H9 (cell line): ENCODE measurements around the gene KIF26A. TPM values are rescaled to one million over a fixed set of nuclear protein-coding genes. Genes with fewer than 3 reads are reported as not detected.
A peak's percentile ranks its signal among the peaks of the same experiment; 100 is the strongest.

ENCODE experiments used
- DNase-seq: peaks from one replicate; pipeline ENCODE4 v3.0.0-alpha.2; 2017
- H2AFZ ChIP-seq: one replicate; pipeline ENCODE4 v1.6.1; 2013; ENCODE audit warnings: mild to moderate bottlenecking, low read length, control low read depth, moderate library complexity
- H2AK5ac ChIP-seq: 2 replicates; pipeline ENCODE4 v1.6.1; 2013; ENCODE audit warnings: low read length, control low read depth, mixed read lengths; ENCODE audit not compliant: insufficient read length
- H2BK120ac ChIP-seq: one replicate; pipeline ENCODE4 v1.6.1; 2013; ENCODE audit warnings: low read depth, mild to moderate bottlenecking, low read length, control low read depth, inconsistent platforms; ENCODE audit not compliant: poor library complexity, severe bottlenecking
- H2BK12ac ChIP-seq: 2 replicates; pipeline ENCODE4 v1.6.1; 2013; ENCODE audit warnings: low read length, control low read depth, mixed read lengths, low read depth; ENCODE audit not compliant: insufficient read length
- H2BK15ac ChIP-seq: 2 replicates; pipeline ENCODE4 v1.6.1; 2013; ENCODE audit warnings: low read depth, low read length, control low read depth
- H2BK20ac ChIP-seq: one replicate; pipeline ENCODE4 v1.6.1; 2013; ENCODE audit warnings: low read depth, mild to moderate bottlenecking, low read length, control low read depth, inconsistent platforms; ENCODE audit not compliant: poor library complexity, severe bottlenecking
- H2BK5ac ChIP-seq: 2 replicates; pipeline ENCODE4 v1.6.1; 2013; ENCODE audit warnings: low read length, control low read depth, mixed read lengths; ENCODE audit not compliant: insufficient read length
- H3K14ac ChIP-seq: 2 replicates; pipeline ENCODE4 v1.6.1; 2013; ENCODE audit warnings: low read length, control low read depth; ENCODE audit not compliant: insufficient read depth
- H3K18ac ChIP-seq: 2 replicates; pipeline ENCODE4 v1.6.1; 2013; ENCODE audit warnings: low read depth, mild to moderate bottlenecking, mixed read lengths, low read length, control low read depth; ENCODE audit not compliant: insufficient read length
- H3K23ac ChIP-seq: 2 replicates; pipeline ENCODE4 v1.6.1; 2013; ENCODE audit warnings: low read length, control low read depth, mixed read lengths, low read depth; ENCODE audit not compliant: insufficient read length
- H3K23me2 ChIP-seq: 2 replicates; pipeline ENCODE4 v1.6.1; 2013; ENCODE audit warnings: low read depth, mild to moderate bottlenecking, mixed read lengths, low read length, control low read depth; ENCODE audit not compliant: insufficient read length, poor library complexity, severe bottlenecking
- H3K27ac ChIP-seq: 2 replicates; pipeline ENCODE4 v1.5.1; 2013; ENCODE audit warnings: low read length, control low read depth, mixed read lengths, low read depth; ENCODE audit not compliant: insufficient read length
- H3K27me3 ChIP-seq: 2 replicates; pipeline ENCODE4 v1.6.1; 2013; ENCODE audit warnings: low read length, control low read depth, inconsistent platforms; ENCODE audit not compliant: insufficient read depth
- H3K4ac ChIP-seq: 2 replicates; pipeline ENCODE4 v1.6.1; 2013; ENCODE audit warnings: low read depth, mild to moderate bottlenecking, control low read depth, inconsistent platforms, low read length, moderate library complexity
- H3K4me1 ChIP-seq: 2 replicates; pipeline ENCODE4 v1.6.1; 2013; ENCODE audit warnings: low read length, control low read depth, inconsistent platforms; ENCODE audit not compliant: insufficient read depth
- H3K4me2 ChIP-seq: 2 replicates; pipeline ENCODE4 v1.6.1; 2013; ENCODE audit warnings: low read length, control low read depth, mixed read lengths; ENCODE audit not compliant: insufficient read length, insufficient read depth
- H3K56ac ChIP-seq: 2 replicates; pipeline ENCODE4 v1.6.1; 2013; ENCODE audit warnings: low read depth, mild to moderate bottlenecking, mixed read lengths, low read length, control low read depth; ENCODE audit not compliant: insufficient read length
- H3K79me1 ChIP-seq: 2 replicates; pipeline ENCODE4 v1.6.1; 2013; ENCODE audit warnings: low read depth, mild to moderate bottlenecking, moderate library complexity, low read length, control low read depth, inconsistent platforms; ENCODE audit not compliant: insufficient read depth, poor library complexity, severe bottlenecking
- H3K79me2 ChIP-seq: 2 replicates; pipeline ENCODE4 v1.6.1; 2013; ENCODE audit warnings: low read length, control low read depth, inconsistent platforms; ENCODE audit not compliant: insufficient read depth
- H3K9ac ChIP-seq: 2 replicates; pipeline ENCODE4 v1.6.1; 2013; ENCODE audit warnings: low read length, control low read depth, mixed read lengths; ENCODE audit not compliant: insufficient read length; ENCODE audit errors: extremely low read depth
- H3K9me3 ChIP-seq: one replicate; pipeline ENCODE4 v1.6.1; 2013; ENCODE audit warnings: low read depth, low read length, inconsistent platforms; ENCODE audit not compliant: control insufficient read depth
- H3T11ph ChIP-seq: one replicate; pipeline ENCODE4 v1.6.1; 2013; ENCODE audit warnings: mild to moderate bottlenecking, low read length, control low read depth, inconsistent platforms
- H4K20me1 ChIP-seq: one replicate; pipeline ENCODE4 v1.6.1; 2013; ENCODE audit not compliant: control insufficient read depth, insufficient read length, insufficient read depth
- H4K5ac ChIP-seq: 2 replicates; pipeline ENCODE4 v1.6.1; 2013; ENCODE audit warnings: low read depth, mild to moderate bottlenecking, mixed read lengths, low read length, control low read depth; ENCODE audit not compliant: insufficient read length
- H4K8ac ChIP-seq: replicated peaks from 2 replicates; pipeline ENCODE4 v1.6.1; 2013; ENCODE audit warnings: low read length, control low read depth, mixed read lengths, low read depth; ENCODE audit not compliant: insufficient read length
- H4K91ac ChIP-seq: 2 replicates; pipeline ENCODE4 v1.6.1; 2013; ENCODE audit warnings: low read depth, mild to moderate bottlenecking, moderate library complexity, mixed read lengths, low read length, control low read depth; ENCODE audit not compliant: insufficient read length
- H3K27ac Mint-ChIP-seq, 3 experiments: 2 replicates in 2 of 3; 3 replicates in 1 of 3; pipeline ENCODE4 v1.8.0; 2020 to 2021; ENCODE audit warnings: mixed read lengths in 3 of 3, mild to moderate bottlenecking in 1 of 3, moderate library complexity in 1 of 3
- H3K27me3 Mint-ChIP-seq: 2 replicates; pipeline ENCODE4 v1.8.0; 2021; ENCODE audit warnings: low read depth, mild to moderate bottlenecking, moderate library complexity, mixed read lengths
- H3K36me3 Mint-ChIP-seq, 3 experiments: 2 replicates in 2 of 3; 3 replicates in 1 of 3; pipeline ENCODE4 v1.8.0; 2020 to 2021; ENCODE audit warnings: low read depth in 3 of 3, mixed read lengths in 3 of 3; ENCODE audit not compliant: insufficient read depth in 1 of 3
- H3K4me1 Mint-ChIP-seq, 2 experiments: 2 replicates each; pipeline ENCODE4 v1.8.0; 2020; ENCODE audit warnings: mixed read lengths in 2 of 2
- H3K4me3 Mint-ChIP-seq, 2 experiments: 2 replicates in 1 of 2; 3 replicates in 1 of 2; pipeline ENCODE4 v1.8.0; 2020 to 2021; ENCODE audit warnings: mild to moderate bottlenecking in 2 of 2, mixed read lengths in 2 of 2, moderate library complexity in 1 of 2
- H3K9me3 Mint-ChIP-seq, 2 experiments: 2 replicates in 1 of 2; 3 replicates in 1 of 2; pipeline ENCODE4 v1.8.0; 2020; ENCODE audit warnings: mild to moderate bottlenecking in 2 of 2, mixed read lengths in 2 of 2, moderate library complexity in 1 of 2
- CTCF ChIP-seq: fragments of 200-600 bp; sonication (generic); conservative IDR thresholded peaks from 3 replicates; pipeline ENCODE4 v1.8.0; 2021; ENCODE audit warnings: antibody characterized with exemption, mild to moderate bottlenecking
- WGBS: extraction: QIAGEN DNeasy Blood & Tissue Kit; methylation state at CpG from one replicate; pipeline ENCODE4 v1.1.7; 2013; ENCODE audit warnings: missing lambda C conversion rate, low lambda C conversion rate, mixed read lengths; ENCODE audit not compliant: insufficient read length; ENCODE audit errors: extremely low coverage; 5-methylcytosine and 5-hydroxymethylcytosine counted together
- total RNA-seq: library from RNA; stranded (reverse); gene quantifications from 2 replicates; pipeline ENCODE4 v1.2.1, GENCODE V29; 2021

KIF26A gene
- total RNA-seq, 1 experiment from 2014 or later, result 44.2 TPM

DNA sequence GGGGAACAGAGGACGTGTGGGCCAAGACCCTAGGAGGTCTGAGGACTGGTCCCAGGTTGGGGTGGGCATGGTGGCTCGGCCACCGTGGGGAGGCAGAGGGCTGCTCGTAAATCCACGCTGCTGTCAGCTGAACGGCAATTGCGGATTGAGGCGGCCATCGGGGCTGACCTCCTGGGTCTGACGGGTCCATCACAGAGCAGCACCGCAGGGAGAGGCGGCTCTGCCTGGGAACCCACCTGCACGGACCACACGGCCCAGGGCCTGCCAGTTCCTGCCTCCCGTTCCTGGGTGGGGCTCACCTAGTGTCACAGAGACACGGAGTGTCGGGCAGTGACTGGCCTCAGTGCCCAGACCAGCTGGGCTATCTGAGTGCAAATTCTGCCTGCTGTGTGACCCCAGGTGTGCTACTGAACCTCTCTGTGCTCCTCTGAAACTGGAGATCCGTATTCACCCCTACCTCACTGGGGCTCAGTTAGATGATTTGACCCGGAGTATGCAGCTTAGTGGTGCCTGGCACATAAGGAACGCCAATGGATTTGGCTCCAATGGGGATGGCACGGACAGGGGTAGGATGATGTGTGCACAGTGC, 53.1 kb downstream of the KIF26A start:
- H3K4ac ChIP-seq, result no peak overlapping the region
- H3K27me3 ChIP-seq, result no peaks in the 10 kb centered on the region
- no peak overlapping the region for H2BK120ac ChIP-seq
- no peak overlapping the region for H4K91ac ChIP-seq
- H3K27ac Mint-ChIP-seq, result 0 out of 7 replicates have a peak overlapping the region, but pooled peaks of 1 of the 3 experiments have one; percentile 22
- TF ChIP-seq CTCF, result no peak
- no peak overlapping the region for H2AK5ac ChIP-seq
- H3K4me1 Mint-ChIP-seq, result peaks cover 6% of the 10 kb centered on the region in 2 experiments
- H3K4me1 ChIP-seq, result no peaks in the 10 kb centered on the region
- no peaks in the 10 kb centered on the region; a peak in 1 of 7 replicates for H3K36me3 Mint-ChIP-seq
- WGBS, result no CpG with 5 or more reads among the region's 21 CpGs
- H4K5ac ChIP-seq, result no peak overlapping the region
- H3K79me1 ChIP-seq, result no peaks in the 10 kb centered on the region
- H3K56ac ChIP-seq, result no peak overlapping the region
- H2BK20ac ChIP-seq, result no peak overlapping the region
- no peak overlapping the region for H4K8ac ChIP-seq
- no peaks in the 10 kb centered on the region for H3K79me2 ChIP-seq
- H3K23ac ChIP-seq, result no peak overlapping the region
- H2AFZ ChIP-seq, result no peak overlapping the region
- no peak for DNase-seq
- H3K14ac ChIP-seq, result no peak overlapping the region
- no peak overlapping the region for H3K4me2 ChIP-seq
- H4K20me1 ChIP-seq, result no peaks in the 10 kb centered on the region
- H3K27ac ChIP-seq, result no peak overlapping the region
- H2BK15ac ChIP-seq, result no peak overlapping the region
- no peak overlapping the region for H3K4me3 Mint-ChIP-seq
- no peak overlapping the region for H2BK5ac ChIP-seq
- H3T11ph ChIP-seq, result no peak overlapping the region
- no peak overlapping the region for H3K18ac ChIP-seq
- H3K9ac ChIP-seq, result no peak overlapping the region
- H3K23me2 ChIP-seq, result peaks cover 2% of the 10 kb centered on the region
- no peaks in the 10 kb centered on the region for H3K9me3 Mint-ChIP-seq
- H3K27me3 Mint-ChIP-seq, result peaks cover 4% of the 10 kb centered on the region
- no peak overlapping the region for H2BK12ac ChIP-seq
- H3K9me3 ChIP-seq, result no peaks in the 10 kb centered on the region
